ENCODE results near the gene IRF8.

The IRF8 gene

DNA sequence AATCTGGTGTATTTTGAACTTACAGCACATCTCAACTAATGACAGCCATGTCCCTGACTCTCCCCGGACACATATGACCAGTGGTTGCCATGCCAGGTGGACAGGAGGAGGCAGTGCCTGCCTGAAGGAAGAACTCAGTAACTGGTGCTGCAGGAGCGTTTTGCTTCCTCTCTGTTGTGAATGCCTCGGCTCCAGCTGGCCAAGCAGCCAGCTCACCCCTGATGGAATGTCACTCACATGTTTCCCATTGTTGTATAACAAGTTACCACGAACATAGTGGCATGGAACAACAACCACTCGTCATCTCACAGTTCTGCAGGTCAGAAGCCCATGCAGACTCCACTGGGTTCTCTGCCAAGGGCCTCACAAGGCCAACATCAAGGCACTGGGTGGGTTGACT lies 20.1 kb upstream of the IRF8 start:
- Histone ChIP-seq H3K9ac (ENCODE audit: low read depth, low read length, poor library complexity, severe bottlenecking) (no peak overlapping the region), H3K36me3 (ENCODE audit: insufficient read depth, low read length) (no peaks in the 10 kb centered on the region), H3K4me3 (ENCODE audit: low read length, poor library complexity, severe bottlenecking) (no peak overlapping the region), H2AFZ (ENCODE audit: low read length) (no peak overlapping the region), H3K4me2 (ENCODE audit: low read depth, low read length, poor library complexity, severe bottlenecking) (no peak overlapping the region), H3K27me3 (ENCODE audit: insufficient read depth, low read length, poor library complexity, severe bottlenecking) (no peaks in the 10 kb centered on the region), H3K9me3 (ENCODE audit: insufficient read depth, low read depth, low read length) (no peaks in the 10 kb centered on the region), H3K9me2 (replicated peaks; ENCODE audit: low read depth, low read length) (no peaks in the 10 kb centered on the region), H3F3A (ENCODE audit: low read depth) (no peaks in the 10 kb centered on the region), H4K20me1 (ENCODE audit: insufficient read depth, low read length, poor library complexity, severe bottlenecking) (no peaks in the 10 kb centered on the region), H3K4me1 (ENCODE audit: insufficient read depth, low read length, poor library complexity, severe bottlenecking) (no peaks in the 10 kb centered on the region), H3K79me2 (ENCODE audit: insufficient read depth, low read length) (no peaks in the 10 kb centered on the region)
- TF ChIP-seq, protein P1, sequence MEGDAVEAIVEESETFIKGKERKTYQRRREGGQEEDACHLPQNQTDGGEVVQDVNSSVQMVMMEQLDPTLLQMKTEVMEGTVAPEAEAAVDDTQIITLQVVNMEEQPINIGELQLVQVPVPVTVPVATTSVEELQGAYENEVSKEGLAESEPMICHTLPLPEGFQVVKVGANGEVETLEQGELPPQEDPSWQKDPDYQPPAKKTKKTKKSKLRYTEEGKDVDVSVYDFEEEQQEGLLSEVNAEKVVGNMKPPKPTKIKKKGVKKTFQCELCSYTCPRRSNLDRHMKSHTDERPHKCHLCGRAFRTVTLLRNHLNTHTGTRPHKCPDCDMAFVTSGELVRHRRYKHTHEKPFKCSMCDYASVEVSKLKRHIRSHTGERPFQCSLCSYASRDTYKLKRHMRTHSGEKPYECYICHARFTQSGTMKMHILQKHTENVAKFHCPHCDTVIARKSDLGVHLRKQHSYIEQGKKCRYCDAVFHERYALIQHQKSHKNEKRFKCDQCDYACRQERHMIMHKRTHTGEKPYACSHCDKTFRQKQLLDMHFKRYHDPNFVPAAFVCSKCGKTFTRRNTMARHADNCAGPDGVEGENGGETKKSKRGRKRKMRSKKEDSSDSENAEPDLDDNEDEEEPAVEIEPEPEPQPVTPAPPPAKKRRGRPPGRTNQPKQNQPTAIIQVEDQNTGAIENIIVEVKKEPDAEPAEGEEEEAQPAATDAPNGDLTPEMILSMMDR (conservative IDR thresholded peaks at IDR 0.05; ENCODE audit: low read length): no peak
- no peak for TF ChIP-seq EZH2phosphoT487 (IDR thresholded peaks at IDR 0.05; ENCODE audit: borderline replicate concordance)

GRCh38 chr16:85879549-85879948 lies 19.4 kb upstream of the IRF8 start:
- no peaks in the 10 kb centered on the region for H3K27me3 ChIP-seq (ENCODE audit: insufficient read depth, low read length, poor library complexity, severe bottlenecking)
- H3K4me2 ChIP-seq (ENCODE audit: low read depth, low read length, poor library complexity, severe bottlenecking): no peak overlapping the region
- H3K9me3 ChIP-seq (ENCODE audit: insufficient read depth, low read depth, low read length): no peaks in the 10 kb centered on the region
- no peak overlapping the region for H3K4me3 ChIP-seq (ENCODE audit: low read length, poor library complexity, severe bottlenecking)
- H3K4me1 ChIP-seq (ENCODE audit: insufficient read depth, low read length, poor library complexity, severe bottlenecking): no peaks in the 10 kb centered on the region
- H2AFZ ChIP-seq (ENCODE audit: low read length): no peak overlapping the region
- H4K20me1 ChIP-seq (ENCODE audit: insufficient read depth, low read length, poor library complexity, severe bottlenecking): no peaks in the 10 kb centered on the region
- H3K36me3 ChIP-seq (ENCODE audit: insufficient read depth, low read length): no peaks in the 10 kb centered on the region
- no peaks in the 10 kb centered on the region for H3F3A ChIP-seq (ENCODE audit: low read depth)
- H3K9ac ChIP-seq (ENCODE audit: low read depth, low read length, poor library complexity, severe bottlenecking): no peak overlapping the region
- H3K79me2 ChIP-seq (ENCODE audit: insufficient read depth, low read length): no peaks in the 10 kb centered on the region
- H3K9me2 ChIP-seq (replicated peaks; ENCODE audit: low read depth, low read length): no peaks in the 10 kb centered on the region
- TF ChIP-seq, protein P1 (conservative IDR thresholded peaks at IDR 0.05; ENCODE audit: low read length): no peak
- TF ChIP-seq EZH2phosphoT487 (IDR thresholded peaks at IDR 0.05; ENCODE audit: borderline replicate concordance): no peak

DNA sequence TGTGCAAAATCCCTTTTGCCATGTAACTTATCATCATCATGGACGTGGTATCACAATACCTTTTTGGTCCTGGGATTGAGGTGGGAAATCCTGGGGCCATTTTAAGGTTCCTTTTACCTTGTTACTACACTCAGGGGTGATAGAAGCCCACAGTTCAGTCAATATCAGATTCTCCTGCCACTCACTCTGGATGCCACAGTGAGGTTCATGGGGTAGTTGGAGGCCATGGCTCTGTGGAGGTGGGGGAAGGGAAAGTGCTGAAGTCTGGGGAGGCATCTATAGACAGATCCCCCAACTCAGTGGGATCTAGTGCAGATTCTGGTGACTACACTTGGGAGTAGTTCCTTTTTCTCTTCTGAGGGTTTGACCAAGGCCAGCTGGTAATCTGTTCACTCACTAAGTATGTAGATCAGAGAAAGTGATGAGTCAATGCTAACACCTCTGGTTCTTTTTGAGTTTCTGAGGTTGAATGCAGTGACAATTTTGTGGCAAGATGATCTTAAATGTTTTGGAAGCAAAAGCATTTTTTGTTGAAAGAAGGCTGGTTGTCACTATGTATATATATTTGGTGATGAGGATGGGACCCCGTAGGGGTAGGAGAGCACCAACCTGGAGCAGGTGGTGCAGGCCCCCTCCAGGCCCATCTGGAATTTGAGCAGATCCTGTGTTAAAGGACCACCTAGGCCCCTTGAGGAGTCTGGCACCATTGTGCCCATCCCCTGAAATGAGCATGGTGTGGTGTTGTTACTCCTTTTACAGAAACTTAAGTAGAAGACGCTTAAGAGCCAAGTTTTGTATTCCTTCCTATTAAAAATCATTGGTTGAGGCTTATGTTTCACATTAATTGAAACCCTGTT lies 18.8 kb upstream of the IRF8 start:
- Histone ChIP-seq H4K20me1 (ENCODE audit: insufficient read depth, low read length, poor library complexity, severe bottlenecking) (no peaks in the 10 kb centered on the region), H3K36me3 (ENCODE audit: insufficient read depth, low read length) (no peaks in the 10 kb centered on the region), H2AFZ (ENCODE audit: low read length) (no peak overlapping the region), H3K9me2 (replicated peaks; ENCODE audit: low read depth, low read length) (no peaks in the 10 kb centered on the region), H3K4me1 (ENCODE audit: insufficient read depth, low read length, poor library complexity, severe bottlenecking) (no peaks in the 10 kb centered on the region), H3K9me3 (ENCODE audit: insufficient read depth, low read depth, low read length) (no peaks in the 10 kb centered on the region), H3K4me3 (ENCODE audit: low read length, poor library complexity, severe bottlenecking) (no peak overlapping the region), H3K79me2 (ENCODE audit: insufficient read depth, low read length) (no peaks in the 10 kb centered on the region), H3K9ac (ENCODE audit: low read depth, low read length, poor library complexity, severe bottlenecking) (no peak overlapping the region), H3F3A (ENCODE audit: low read depth) (no peaks in the 10 kb centered on the region), H3K4me2 (ENCODE audit: low read depth, low read length, poor library complexity, severe bottlenecking) (no peak overlapping the region), H3K27me3 (ENCODE audit: insufficient read depth, low read length, poor library complexity, severe bottlenecking) (no peaks in the 10 kb centered on the region)
- TF ChIP-seq, protein P1 (conservative IDR thresholded peaks at IDR 0.05; ENCODE audit: low read length): no peak
- TF ChIP-seq EZH2phosphoT487 (IDR thresholded peaks at IDR 0.05; ENCODE audit: borderline replicate concordance): no peak
